Measurements from ENCODE around the gene THSD8. TPM values are rescaled to one million over a fixed set of nuclear protein-coding genes. Genes with fewer than 3 reads are reported as not detected.
A peak's percentile ranks its signal among the peaks of the same experiment; 100 is the strongest.

Gene THSD8
- polyA plus RNA-seq, 2 of the 4 experiments (the other 2 are of a cell fraction): 4.9 TPM; not detected in 1

DNA sequence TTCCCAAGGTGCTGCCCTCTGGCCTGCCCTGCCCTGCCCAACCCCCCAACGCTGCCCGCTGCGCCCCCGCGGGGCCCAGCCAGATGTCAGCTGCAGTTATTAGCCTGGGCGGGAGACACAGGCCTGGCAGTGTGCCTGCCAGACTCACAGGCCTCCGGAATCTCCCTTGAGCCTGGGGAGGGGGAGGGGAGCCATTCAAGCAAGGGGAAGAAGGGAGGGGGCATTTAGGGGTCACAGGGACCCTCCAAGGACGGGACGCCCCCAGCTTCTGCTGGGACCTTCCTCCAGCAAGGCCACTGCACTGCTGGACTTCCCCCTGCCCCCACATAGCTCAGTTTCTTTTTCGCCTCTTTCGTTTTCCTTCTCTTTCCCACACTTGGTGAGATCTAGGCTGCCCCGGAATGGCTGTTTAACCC lies 13.2 kb upstream of the THSD8 start (continued):
- TF ChIP-seq, protein P1, sequence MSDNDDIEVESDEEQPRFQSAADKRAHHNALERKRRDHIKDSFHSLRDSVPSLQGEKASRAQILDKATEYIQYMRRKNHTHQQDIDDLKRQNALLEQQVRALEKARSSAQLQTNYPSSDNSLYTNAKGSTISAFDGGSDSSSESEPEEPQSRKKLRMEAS (IDR thresholded peaks at IDR 0.05): peak; percentile 63; the same call in 1 of the 2 replicates
- TF ChIP-seq, protein P2, sequence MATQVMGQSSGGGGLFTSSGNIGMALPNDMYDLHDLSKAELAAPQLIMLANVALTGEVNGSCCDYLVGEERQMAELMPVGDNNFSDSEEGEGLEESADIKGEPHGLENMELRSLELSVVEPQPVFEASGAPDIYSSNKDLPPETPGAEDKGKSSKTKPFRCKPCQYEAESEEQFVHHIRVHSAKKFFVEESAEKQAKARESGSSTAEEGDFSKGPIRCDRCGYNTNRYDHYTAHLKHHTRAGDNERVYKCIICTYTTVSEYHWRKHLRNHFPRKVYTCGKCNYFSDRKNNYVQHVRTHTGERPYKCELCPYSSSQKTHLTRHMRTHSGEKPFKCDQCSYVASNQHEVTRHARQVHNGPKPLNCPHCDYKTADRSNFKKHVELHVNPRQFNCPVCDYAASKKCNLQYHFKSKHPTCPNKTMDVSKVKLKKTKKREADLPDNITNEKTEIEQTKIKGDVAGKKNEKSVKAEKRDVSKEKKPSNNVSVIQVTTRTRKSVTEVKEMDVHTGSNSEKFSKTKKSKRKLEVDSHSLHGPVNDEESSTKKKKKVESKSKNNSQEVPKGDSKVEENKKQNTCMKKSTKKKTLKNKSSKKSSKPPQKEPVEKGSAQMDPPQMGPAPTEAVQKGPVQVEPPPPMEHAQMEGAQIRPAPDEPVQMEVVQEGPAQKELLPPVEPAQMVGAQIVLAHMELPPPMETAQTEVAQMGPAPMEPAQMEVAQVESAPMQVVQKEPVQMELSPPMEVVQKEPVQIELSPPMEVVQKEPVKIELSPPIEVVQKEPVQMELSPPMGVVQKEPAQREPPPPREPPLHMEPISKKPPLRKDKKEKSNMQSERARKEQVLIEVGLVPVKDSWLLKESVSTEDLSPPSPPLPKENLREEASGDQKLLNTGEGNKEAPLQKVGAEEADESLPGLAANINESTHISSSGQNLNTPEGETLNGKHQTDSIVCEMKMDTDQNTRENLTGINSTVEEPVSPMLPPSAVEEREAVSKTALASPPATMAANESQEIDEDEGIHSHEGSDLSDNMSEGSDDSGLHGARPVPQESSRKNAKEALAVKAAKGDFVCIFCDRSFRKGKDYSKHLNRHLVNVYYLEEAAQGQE (IDR thresholded peaks at IDR 0.05): no peak
- TF ChIP-seq KDM1A (IDR thresholded peaks at IDR 0.05; ENCODE audit: low read depth) (no peak), EHMT2 (IDR thresholded peaks at IDR 0.05; ENCODE audit: low read depth) (no peak), POLR2A (IDR thresholded peaks at IDR 0.05; ENCODE audit: low read length) (no peak), HEYL (CRISPR knock-in tag; IDR thresholded peaks at IDR 0.05) (no peak), ZC3H11A (IDR thresholded peaks at IDR 0.05) (no peak), EHF (CRISPR knock-in tag; IDR thresholded peaks at IDR 0.05) (no peak), HOXA7 (CRISPR knock-in tag; IDR thresholded peaks at IDR 0.05) (no peak), HOXB5 (CRISPR knock-in tag; IDR thresholded peaks at IDR 0.05) (no peak), NPAS2 (CRISPR knock-in tag; IDR thresholded peaks at IDR 0.05; ENCODE audit: borderline replicate concordance) (no peak), FOSL2 (IDR thresholded peaks at IDR 0.05) (no peak), FOSL2 (CRISPR knock-in tag; IDR thresholded peaks at IDR 0.05) (no peak; the same call in 1 of the 2 replicates), ESRRA (IDR thresholded peaks at IDR 0.05; ENCODE audit: borderline replicate concordance, low read length) (peak; percentile 62; the same call in 1 of the 2 replicates), BHLHE40 (IDR thresholded peaks at IDR 0.05; ENCODE audit: low read depth, low read length) (no peak), RFX5 (IDR thresholded peaks at IDR 0.05) (no peak), POLR2AphosphoS2 (conservative IDR thresholded peaks at IDR 0.05; ENCODE audit: low read length) (no peak), NFE2L2 (conservative IDR thresholded peaks at IDR 0.05; ENCODE audit: low read length) (no peak), ZSCAN20 (CRISPR knock-in tag; IDR thresholded peaks at IDR 0.05) (no peak), EP300 (IDR thresholded peaks at IDR 0.05) (peak in 1 of 2 experiments; percentile 72; a peak in 2 of 5 replicates), NR3C1 (IDR thresholded peaks at IDR 0.05) (no peak), CHD4 (IDR thresholded peaks at IDR 0.05; ENCODE audit: borderline replicate concordance) (no peak), CHD2 (IDR thresholded peaks at IDR 0.05; ENCODE audit: low read length, partially characterized antibody) (no peak), TP53 (CRISPR knock-in tag; IDR thresholded peaks at IDR 0.05) (no peak), RAD21 (conservative IDR thresholded peaks at IDR 0.05 in 1 of 2, IDR thresholded peaks at IDR 0.05 in 1 of 2) (no peak), FOXS1 (CRISPR knock-in tag; IDR thresholded peaks at IDR 0.05) (no peak), TFCP2L1 (CRISPR knock-in tag; IDR thresholded peaks at IDR 0.05) (no peak), HDAC2 (IDR thresholded peaks at IDR 0.05) (no peak), SREBF2 (IDR thresholded peaks at IDR 0.05) (no peak), SMC3 (IDR thresholded peaks at IDR 0.05) (peak; percentile 33; the same call in 2 of the 3 replicates), RARB (CRISPR knock-in tag; IDR thresholded peaks at IDR 0.05) (no peak)
- TF ChIP-seq, protein P3, sequence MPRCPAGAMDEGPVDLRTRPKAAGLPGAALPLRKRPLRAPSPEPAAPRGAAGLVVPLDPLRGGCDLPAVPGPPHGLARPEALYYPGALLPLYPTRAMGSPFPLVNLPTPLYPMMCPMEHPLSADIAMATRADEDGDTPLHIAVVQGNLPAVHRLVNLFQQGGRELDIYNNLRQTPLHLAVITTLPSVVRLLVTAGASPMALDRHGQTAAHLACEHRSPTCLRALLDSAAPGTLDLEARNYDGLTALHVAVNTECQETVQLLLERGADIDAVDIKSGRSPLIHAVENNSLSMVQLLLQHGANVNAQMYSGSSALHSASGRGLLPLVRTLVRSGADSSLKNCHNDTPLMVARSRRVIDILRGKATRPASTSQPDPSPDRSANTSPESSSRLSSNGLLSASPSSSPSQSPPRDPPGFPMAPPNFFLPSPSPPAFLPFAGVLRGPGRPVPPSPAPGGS (IDR thresholded peaks at IDR 0.05): no peak
- TF ChIP-seq, protein P4, sequence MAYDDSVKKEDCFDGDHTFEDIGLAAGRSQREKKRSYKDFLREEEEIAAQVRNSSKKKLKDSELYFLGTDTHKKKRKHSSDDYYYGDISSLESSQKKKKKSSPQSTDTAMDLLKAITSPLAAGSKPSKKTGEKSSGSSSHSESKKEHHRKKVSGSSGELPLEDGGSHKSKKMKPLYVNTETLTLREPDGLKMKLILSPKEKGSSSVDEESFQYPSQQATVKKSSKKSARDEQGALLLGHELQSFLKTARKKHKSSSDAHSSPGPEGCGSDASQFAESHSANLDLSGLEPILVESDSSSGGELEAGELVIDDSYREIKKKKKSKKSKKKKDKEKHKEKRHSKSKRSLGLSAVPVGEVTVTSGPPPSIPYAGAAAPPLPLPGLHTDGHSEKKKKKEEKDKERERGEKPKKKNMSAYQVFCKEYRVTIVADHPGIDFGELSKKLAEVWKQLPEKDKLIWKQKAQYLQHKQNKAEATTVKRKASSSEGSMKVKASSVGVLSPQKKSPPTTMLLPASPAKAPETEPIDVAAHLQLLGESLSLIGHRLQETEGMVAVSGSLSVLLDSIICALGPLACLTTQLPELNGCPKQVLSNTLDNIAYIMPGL (CRISPR knock-in tag; IDR thresholded peaks at IDR 0.05; ENCODE audit: borderline replicate concordance): no peak
- TF ChIP-seq, protein P5, sequence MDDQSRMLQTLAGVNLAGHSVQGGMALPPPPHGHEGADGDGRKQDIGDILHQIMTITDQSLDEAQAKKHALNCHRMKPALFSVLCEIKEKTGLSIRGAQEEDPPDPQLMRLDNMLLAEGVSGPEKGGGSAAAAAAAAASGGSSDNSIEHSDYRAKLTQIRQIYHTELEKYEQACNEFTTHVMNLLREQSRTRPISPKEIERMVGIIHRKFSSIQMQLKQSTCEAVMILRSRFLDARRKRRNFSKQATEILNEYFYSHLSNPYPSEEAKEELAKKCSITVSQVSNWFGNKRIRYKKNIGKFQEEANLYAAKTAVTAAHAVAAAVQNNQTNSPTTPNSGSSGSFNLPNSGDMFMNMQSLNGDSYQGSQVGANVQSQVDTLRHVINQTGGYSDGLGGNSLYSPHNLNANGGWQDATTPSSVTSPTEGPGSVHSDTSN (IDR thresholded peaks at IDR 0.05): 0 out of 2 replicates have a peak, but pooled peaks have one; percentile 46
- TF ChIP-seq, protein P6, sequence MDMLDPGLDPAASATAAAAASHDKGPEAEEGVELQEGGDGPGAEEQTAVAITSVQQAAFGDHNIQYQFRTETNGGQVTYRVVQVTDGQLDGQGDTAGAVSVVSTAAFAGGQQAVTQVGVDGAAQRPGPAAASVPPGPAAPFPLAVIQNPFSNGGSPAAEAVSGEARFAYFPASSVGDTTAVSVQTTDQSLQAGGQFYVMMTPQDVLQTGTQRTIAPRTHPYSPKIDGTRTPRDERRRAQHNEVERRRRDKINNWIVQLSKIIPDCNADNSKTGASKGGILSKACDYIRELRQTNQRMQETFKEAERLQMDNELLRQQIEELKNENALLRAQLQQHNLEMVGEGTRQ (IDR thresholded peaks at IDR 0.05): no peak
- TF ChIP-seq, protein P7, sequence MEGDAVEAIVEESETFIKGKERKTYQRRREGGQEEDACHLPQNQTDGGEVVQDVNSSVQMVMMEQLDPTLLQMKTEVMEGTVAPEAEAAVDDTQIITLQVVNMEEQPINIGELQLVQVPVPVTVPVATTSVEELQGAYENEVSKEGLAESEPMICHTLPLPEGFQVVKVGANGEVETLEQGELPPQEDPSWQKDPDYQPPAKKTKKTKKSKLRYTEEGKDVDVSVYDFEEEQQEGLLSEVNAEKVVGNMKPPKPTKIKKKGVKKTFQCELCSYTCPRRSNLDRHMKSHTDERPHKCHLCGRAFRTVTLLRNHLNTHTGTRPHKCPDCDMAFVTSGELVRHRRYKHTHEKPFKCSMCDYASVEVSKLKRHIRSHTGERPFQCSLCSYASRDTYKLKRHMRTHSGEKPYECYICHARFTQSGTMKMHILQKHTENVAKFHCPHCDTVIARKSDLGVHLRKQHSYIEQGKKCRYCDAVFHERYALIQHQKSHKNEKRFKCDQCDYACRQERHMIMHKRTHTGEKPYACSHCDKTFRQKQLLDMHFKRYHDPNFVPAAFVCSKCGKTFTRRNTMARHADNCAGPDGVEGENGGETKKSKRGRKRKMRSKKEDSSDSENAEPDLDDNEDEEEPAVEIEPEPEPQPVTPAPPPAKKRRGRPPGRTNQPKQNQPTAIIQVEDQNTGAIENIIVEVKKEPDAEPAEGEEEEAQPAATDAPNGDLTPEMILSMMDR (IDR thresholded peaks at IDR 0.05): no peak

All from A549 (cell line).